Lower leg skin (tissue), 4 donors: ENCODE results near the gene QSOX2. TPM values are rescaled to one million over a fixed set of nuclear protein-coding genes. Genes with fewer than 3 reads are reported as not detected.

Source experiments
- DNase-seq, 2 donors: peaks; one replicate each; pipeline ENCODE4 v3.0.0-alpha.2; 2019; ENCODE audit warnings: low spot score in 2 of 2
- H3K4me3 ChIP-seq: fragments of 200-600 bp; sonication (generic); 2 replicates; pipeline ENCODE4 v1.5.1; 2017; ENCODE audit warnings: mild to moderate bottlenecking, low read depth; ENCODE audit not compliant: poor library complexity, severe bottlenecking
- POLR2A ChIP-seq, 2 donors: fragments of 450-650 bp; IDR thresholded peaks; one replicate each; pipeline ENCODE4 v1.6.1; 2016 to 2017; ENCODE audit warnings: antibody characterized with exemption in 2 of 2, mild to moderate bottlenecking in 1 of 2, moderate library complexity in 1 of 2
- WGBS, 2 donors: methylation state at CpG; one replicate each; pipeline ENCODE4 v1.1.5; 2018; 5-methylcytosine and 5-hydroxymethylcytosine counted together
- intact Hi-C: fragments of 100-400 bp; cut with DNase I; formaldehyde crosslinking; loops from one replicate; pipeline ENCODE4 v1.15.0; 2023; ENCODE audit warnings: low total_unique reads
- total RNA-seq, 4 donors: library from RNA; depleted of rRNA; stranded (reverse); fragments of >200 nt; gene quantifications; one replicate each; pipeline ENCODE4 v1.1.0, GENCODE V29; 2016
- TF ChIP-seq, protein P1 (sequence below), 3 donors: fragments of 450-650 bp; IDR thresholded peaks; one replicate each; pipeline ENCODE4 v1.5.1; 2016; ENCODE audit warnings: antibody characterized with exemption in 3 of 3, mild to moderate bottlenecking in 3 of 3, moderate library complexity in 2 of 3

The QSOX2 gene
- total RNA-seq, 4 donors from 2014 or later: 8.7 to 13.0 (median 11.1) TPM

DNA sequence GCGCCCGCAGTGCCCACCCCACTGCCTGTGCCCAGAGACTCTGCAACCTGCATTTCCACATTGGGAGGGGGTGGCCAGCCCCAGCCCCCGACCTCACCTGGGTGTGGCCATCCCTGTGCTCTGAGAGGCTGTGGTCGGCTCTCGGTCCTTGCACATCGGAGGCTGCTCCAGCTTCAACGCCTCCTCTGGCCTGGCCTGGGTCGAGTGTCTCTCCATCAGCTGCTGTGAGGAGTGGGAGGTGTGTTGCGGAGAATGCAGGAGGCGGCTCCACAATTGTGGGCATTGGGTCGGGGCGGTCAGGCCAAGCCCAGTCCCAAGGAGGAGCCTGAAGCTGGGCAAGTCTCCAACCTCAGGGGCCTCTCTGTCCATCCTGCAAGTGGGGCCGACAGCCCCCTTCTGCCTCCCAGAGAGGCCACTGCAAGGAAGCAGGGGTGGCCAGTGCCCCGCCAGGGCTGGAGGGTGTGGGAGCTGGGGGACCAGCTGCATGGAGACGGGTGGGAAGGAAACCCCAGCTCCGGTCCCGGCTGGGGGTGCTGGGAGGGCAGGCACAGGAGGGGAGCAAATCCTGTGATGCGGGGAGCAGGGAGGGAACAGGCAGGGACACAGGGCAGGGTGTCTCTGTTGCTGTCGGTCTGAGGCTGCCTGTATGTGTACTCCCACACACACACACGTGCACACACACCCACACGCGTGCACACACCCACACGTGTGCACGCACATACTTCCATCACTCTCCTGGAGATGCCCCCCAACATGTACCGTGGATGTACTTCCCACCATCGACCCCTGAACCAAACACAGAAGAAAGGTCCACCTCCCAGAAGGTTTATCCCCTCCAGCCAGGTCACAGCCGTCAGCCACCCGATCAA, 29.4 kb upstream of the QSOX2 start:
- WGBS, 2 donors: 73 to 77% methylated on average over 21 to 28 of the region's 28 CpGs
- intact Hi-C loops: no loop called here
- no peak for DNase-seq
- TF ChIP-seq POLR2A (IDR thresholded peaks at IDR 0.05): no peak
- TF ChIP-seq, protein P1, sequence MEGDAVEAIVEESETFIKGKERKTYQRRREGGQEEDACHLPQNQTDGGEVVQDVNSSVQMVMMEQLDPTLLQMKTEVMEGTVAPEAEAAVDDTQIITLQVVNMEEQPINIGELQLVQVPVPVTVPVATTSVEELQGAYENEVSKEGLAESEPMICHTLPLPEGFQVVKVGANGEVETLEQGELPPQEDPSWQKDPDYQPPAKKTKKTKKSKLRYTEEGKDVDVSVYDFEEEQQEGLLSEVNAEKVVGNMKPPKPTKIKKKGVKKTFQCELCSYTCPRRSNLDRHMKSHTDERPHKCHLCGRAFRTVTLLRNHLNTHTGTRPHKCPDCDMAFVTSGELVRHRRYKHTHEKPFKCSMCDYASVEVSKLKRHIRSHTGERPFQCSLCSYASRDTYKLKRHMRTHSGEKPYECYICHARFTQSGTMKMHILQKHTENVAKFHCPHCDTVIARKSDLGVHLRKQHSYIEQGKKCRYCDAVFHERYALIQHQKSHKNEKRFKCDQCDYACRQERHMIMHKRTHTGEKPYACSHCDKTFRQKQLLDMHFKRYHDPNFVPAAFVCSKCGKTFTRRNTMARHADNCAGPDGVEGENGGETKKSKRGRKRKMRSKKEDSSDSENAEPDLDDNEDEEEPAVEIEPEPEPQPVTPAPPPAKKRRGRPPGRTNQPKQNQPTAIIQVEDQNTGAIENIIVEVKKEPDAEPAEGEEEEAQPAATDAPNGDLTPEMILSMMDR (IDR thresholded peaks at IDR 0.05): no peak
- no peak overlapping the region for H3K4me3 ChIP-seq

GRCh38 chr9:136273921-136274785, 28.5 kb upstream of the QSOX2 start:
- TF ChIP-seq POLR2A (IDR thresholded peaks at IDR 0.05): no peak
- TF ChIP-seq, protein P1 (IDR thresholded peaks at IDR 0.05): no peak
- 73 to 75% methylated on average over 17 to 24 of the region's 28 CpGs for WGBS, 2 donors
- intact Hi-C loops: no loop called here
- no peak for DNase-seq
- no peak overlapping the region for H3K4me3 ChIP-seq

GRCh38 chr9:136273244-136273865, 27.7 kb upstream of the QSOX2 start:
- DNase-seq: no peak
- TF ChIP-seq, protein P1 (IDR thresholded peaks at IDR 0.05): no peak
- TF ChIP-seq POLR2A (IDR thresholded peaks at IDR 0.05): no peak
- intact Hi-C loops: no loop called here
- whole genome bisulfite sequencing, 2 donors: 80 to 84% methylated on average over 14 of the region's 14 CpGs
- no peak overlapping the region for H3K4me3 ChIP-seq

GRCh38 chr9:136270173-136270705, 24.6 kb upstream of the QSOX2 start:
- H3K4me3 ChIP-seq: no peak overlapping the region
- WGBS, 2 donors: 80 to 84% methylated on average over 13 of the region's 13 CpGs
- no peak for TF ChIP-seq POLR2A (IDR thresholded peaks at IDR 0.05)
- TF ChIP-seq, protein P1 (IDR thresholded peaks at IDR 0.05): no peak
- no peak for DNase-seq
- intact Hi-C loops: no loop called here

GRCh38 chr9:136268735-136269134, 23.1 kb upstream of the QSOX2 start:
- no peak for DNase-seq
- intact Hi-C loops: no loop called here
- TF ChIP-seq, protein P1 (IDR thresholded peaks at IDR 0.05): no peak
- no peak for TF ChIP-seq POLR2A (IDR thresholded peaks at IDR 0.05)
- no peak overlapping the region for H3K4me3 ChIP-seq
- WGBS, 2 donors: 75 to 78% methylated on average over 6 of the region's 6 CpGs
